Breast epithelium (tissue), 3 donors: ENCODE measurements around the gene PTGES3.

Experiments
- POLR2A ChIP-seq: fragments of 450-650 bp; IDR thresholded peaks from one replicate; pipeline ENCODE4 v1.6.1; 2016; ENCODE audit warnings: antibody characterized with exemption, mild to moderate bottlenecking, moderate library complexity
- TF ChIP-seq, protein P1 (sequence below), 3 donors: fragments of 450-650 bp; IDR thresholded peaks; one replicate each; pipeline ENCODE4 v1.5.1; 2016 to 2017; ENCODE audit warnings: antibody characterized with exemption in 3 of 3, mild to moderate bottlenecking in 3 of 3, moderate library complexity in 3 of 3

DNA sequence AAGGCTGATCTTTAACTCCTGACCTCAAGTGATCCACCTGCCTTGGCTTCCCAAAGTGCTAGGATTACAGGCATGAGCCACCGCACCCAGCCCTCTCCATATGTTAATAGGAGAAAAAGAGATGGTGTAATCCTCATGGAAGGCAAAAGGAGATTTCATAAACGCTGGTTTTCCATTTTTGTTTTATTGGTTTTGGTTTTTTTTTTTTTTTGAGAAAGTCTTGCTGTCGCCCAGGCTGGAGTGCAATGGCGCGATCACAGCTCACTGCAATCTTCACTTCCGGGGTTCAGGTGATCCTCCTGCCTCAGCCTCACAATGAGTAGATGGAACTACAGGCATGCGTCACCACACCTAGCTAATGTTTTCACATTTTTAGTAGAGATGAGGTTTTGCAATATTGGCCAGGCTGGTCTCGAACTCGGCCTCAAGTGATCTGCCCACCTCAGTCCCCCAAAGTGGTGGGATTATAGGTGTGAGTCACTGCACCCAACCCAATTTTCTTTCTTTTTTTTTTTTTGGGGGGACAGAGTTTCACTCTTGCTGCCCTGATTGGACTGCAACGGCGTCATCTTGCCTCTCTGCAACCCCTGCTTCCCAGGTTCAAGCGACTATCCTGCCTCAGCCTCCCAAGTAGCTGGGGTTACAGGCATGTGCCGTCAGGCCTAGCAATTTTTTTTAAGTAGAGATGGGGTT, 8.1 kb downstream of the PTGES3 start:
- TF ChIP-seq, protein P1, sequence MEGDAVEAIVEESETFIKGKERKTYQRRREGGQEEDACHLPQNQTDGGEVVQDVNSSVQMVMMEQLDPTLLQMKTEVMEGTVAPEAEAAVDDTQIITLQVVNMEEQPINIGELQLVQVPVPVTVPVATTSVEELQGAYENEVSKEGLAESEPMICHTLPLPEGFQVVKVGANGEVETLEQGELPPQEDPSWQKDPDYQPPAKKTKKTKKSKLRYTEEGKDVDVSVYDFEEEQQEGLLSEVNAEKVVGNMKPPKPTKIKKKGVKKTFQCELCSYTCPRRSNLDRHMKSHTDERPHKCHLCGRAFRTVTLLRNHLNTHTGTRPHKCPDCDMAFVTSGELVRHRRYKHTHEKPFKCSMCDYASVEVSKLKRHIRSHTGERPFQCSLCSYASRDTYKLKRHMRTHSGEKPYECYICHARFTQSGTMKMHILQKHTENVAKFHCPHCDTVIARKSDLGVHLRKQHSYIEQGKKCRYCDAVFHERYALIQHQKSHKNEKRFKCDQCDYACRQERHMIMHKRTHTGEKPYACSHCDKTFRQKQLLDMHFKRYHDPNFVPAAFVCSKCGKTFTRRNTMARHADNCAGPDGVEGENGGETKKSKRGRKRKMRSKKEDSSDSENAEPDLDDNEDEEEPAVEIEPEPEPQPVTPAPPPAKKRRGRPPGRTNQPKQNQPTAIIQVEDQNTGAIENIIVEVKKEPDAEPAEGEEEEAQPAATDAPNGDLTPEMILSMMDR (IDR thresholded peaks at IDR 0.05), result no peak
- no peak for TF ChIP-seq POLR2A
